ENCODE data around the gene GANAB. TPM values are rescaled to one million over a fixed set of nuclear protein-coding genes. Genes with fewer than 3 reads are reported as not detected.

GANAB gene
- total and polyA plus RNA-seq, 3 donors from 2014 or later: 152 to 219 (median 190) TPM

- peaks cover 17% of the 10 kb centered on the region for H3K4me1 ChIP-seq
- DNase-seq: peak; percentile 97
These were observed 18.7 kb upstream of the GANAB start, which contains the start of the genes C11orf98 and CSKMT for GRCh38 chr11:62665075-62665598. TSS of gene C11orf98 (minus strand) at chr11:62665210. CDS start at chr11:62665169, 41 bp downstream. TSS of gene CSKMT (plus strand) at chr11:62665312. CDS start at chr11:62665880, 568 bp downstream.

GRCh38 chr11:62664405-62665074 is 18.1 kb upstream of the GANAB start:
- intact Hi-C loops (cut with DNase I; ENCODE audit: low total_unique reads): no loop called here
- TF ChIP-seq CTCF (IDR thresholded peaks at IDR 0.05): no peak
- TF ChIP-seq POLR2A (IDR thresholded peaks at IDR 0.05): no peak
- Histone ChIP-seq H3K36me3 (ENCODE audit: low read depth, missing control alignments) (no peaks in the 10 kb centered on the region), H3K27ac (peak overlapping the region; percentile 81 to 86), H3K4me3 (peak overlapping the region; percentile 80 to 83), H3K4me1 (peaks cover 17% of the 10 kb centered on the region), H3K9me3 (no peaks in the 10 kb centered on the region), H3K27me3 (no peaks in the 10 kb centered on the region)
- 3 to 4% methylated on average over 25 to 27 of the region's 36 CpGs for WGBS, 2 donors
- peak; percentile 50 for DNase-seq

More at GRCh38 chr11:62665075-62665598, 18.7 kb upstream of the GANAB start, which contains the start of the genes C11orf98 and CSKMT:
- Histone ChIP-seq H3K27me3 (no peaks in the 10 kb centered on the region), H3K36me3 (ENCODE audit: low read depth, missing control alignments) (no peaks in the 10 kb centered on the region), H3K27ac (peak within 1 kb of the TSS; percentile 81 to 86), H3K4me3 (peak within 1 kb of the TSS; percentile 80 to 83), H3K9me3 (no peaks in the 10 kb centered on the region)
- 0% methylated on average over 5 to 38 of the region's 47 CpGs for WGBS, 2 donors
- intact Hi-C loops (cut with DNase I; ENCODE audit: low total_unique reads): no loop called here
- TF ChIP-seq POLR2A (IDR thresholded peaks at IDR 0.05): peak; percentile 81
- TF ChIP-seq CTCF (IDR thresholded peaks at IDR 0.05): no peak

GRCh38 chr11:62656796-62657429 is 10.5 kb upstream of the GANAB start:
- peaks cover 6% of the 10 kb centered on the region for H3K4me1 ChIP-seq
- DNase-seq: no peak
- no peak overlapping the region for H3K27ac ChIP-seq
- no peaks in the 10 kb centered on the region for H3K9me3 ChIP-seq
- no peak for TF ChIP-seq CTCF (IDR thresholded peaks at IDR 0.05)
- TF ChIP-seq POLR2A (IDR thresholded peaks at IDR 0.05): no peak
- no peak overlapping the region for H3K4me3 ChIP-seq
- H3K27me3 ChIP-seq: no peaks in the 10 kb centered on the region
- H3K36me3 ChIP-seq (ENCODE audit: low read depth, missing control alignments): no peaks in the 10 kb centered on the region
- WGBS, 2 donors: 52 to 63% methylated on average over 5 of the region's 5 CpGs
- intact Hi-C loops (cut with DNase I; ENCODE audit: low total_unique reads): no loop called here

- Histone ChIP-seq H3K27ac (no peak overlapping the region), H3K36me3 (ENCODE audit: low read depth, missing control alignments) (no peaks in the 10 kb centered on the region), H3K4me3 (no peak overlapping the region), H3K4me1 (peaks cover 12% of the 10 kb centered on the region), H3K27me3 (no peaks in the 10 kb centered on the region), H3K9me3 (no peaks in the 10 kb centered on the region)
- DNase-seq: no peak
- TF ChIP-seq CTCF (IDR thresholded peaks at IDR 0.05) (no peak), POLR2A (IDR thresholded peaks at IDR 0.05) (no peak)
- 65 to 70% methylated on average over 11 of the region's 11 CpGs for WGBS, 2 donors
- intact Hi-C loops (cut with DNase I; ENCODE audit: low total_unique reads): no loop called here
These were observed 7.9 kb upstream of the GANAB start for GRCh38 chr11:62654297-62654696.

Data from testis (tissue), 3 donors.